ENCODE measurements around the gene MYF5.
A peak's percentile ranks its signal among the peaks of the same experiment; 100 is the strongest.

MYF5 gene

DNA sequence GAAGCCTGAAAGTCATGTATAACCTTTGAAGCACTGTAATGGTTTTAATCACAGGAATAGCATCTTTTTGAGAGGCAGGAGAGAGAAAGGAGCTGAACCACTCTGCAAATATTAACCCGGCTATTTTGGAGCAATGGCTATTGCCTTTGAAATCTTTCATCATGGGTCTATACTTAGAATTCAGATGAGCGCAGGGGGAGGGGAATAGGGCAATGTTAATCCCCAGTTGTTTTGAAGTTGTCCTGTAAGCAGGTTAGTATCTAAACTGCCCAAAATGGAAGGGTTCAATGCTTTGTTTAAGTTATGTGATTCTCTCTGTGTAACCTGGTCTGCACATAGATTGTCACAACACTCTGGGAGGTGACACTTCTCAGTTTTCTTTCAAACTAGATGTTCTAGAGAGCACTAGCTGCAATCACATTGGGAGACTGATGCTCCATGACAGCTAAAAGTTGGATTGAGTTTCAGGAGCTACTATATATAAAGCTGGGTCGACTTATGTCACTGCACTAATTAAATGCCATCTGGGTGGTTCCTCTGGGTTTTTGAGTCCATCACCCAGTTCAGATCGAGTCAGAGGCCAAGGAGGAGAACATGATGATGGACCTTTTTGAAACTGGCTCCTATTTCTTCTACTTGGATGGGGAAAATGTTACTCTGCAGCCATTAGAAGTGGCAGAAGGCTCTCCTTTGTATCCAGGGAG is 9.4 kb upstream of the MYF5 start, which contains the start of gene MYF6:
Gene MYF6, plus strand, starts transcription at position 509 of the 704 bp plus-strand sequence. Its CDS starts 86 bp downstream, at position 595.
- TF ChIP-seq, protein P1, sequence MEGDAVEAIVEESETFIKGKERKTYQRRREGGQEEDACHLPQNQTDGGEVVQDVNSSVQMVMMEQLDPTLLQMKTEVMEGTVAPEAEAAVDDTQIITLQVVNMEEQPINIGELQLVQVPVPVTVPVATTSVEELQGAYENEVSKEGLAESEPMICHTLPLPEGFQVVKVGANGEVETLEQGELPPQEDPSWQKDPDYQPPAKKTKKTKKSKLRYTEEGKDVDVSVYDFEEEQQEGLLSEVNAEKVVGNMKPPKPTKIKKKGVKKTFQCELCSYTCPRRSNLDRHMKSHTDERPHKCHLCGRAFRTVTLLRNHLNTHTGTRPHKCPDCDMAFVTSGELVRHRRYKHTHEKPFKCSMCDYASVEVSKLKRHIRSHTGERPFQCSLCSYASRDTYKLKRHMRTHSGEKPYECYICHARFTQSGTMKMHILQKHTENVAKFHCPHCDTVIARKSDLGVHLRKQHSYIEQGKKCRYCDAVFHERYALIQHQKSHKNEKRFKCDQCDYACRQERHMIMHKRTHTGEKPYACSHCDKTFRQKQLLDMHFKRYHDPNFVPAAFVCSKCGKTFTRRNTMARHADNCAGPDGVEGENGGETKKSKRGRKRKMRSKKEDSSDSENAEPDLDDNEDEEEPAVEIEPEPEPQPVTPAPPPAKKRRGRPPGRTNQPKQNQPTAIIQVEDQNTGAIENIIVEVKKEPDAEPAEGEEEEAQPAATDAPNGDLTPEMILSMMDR (conservative IDR thresholded peaks at IDR 0.05; ENCODE audit: control insufficient read depth, insufficient read depth, low read depth, low read length) = no peak
- no peak within 1 kb of the TSS for H3K4me3 ChIP-seq (ENCODE audit: control insufficient read depth, low read depth, low read length)
- DNase-seq (ENCODE audit: low read depth) = no peak

DNA sequence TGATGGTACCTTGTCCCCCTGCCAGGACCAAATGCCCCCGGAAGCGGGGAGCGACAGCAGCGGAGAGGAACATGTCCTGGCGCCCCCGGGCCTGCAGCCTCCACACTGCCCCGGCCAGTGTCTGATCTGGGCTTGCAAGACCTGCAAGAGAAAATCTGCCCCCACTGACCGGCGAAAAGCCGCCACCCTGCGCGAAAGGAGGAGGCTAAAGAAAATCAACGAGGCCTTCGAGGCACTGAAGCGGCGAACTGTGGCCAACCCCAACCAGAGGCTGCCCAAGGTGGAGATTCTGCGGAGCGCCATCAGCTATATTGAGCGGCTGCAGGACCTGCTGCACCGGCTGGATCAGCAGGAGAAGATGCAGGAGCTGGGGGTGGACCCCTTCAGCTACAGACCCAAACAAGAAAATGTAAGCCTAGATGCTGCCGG is 8.9 kb upstream of the MYF5 start:
- H3K4me3 ChIP-seq (ENCODE audit: control insufficient read depth, low read depth, low read length) = no peak overlapping the region
- TF ChIP-seq, protein P1 (conservative IDR thresholded peaks at IDR 0.05; ENCODE audit: control insufficient read depth, insufficient read depth, low read depth, low read length) = no peak

DNA sequence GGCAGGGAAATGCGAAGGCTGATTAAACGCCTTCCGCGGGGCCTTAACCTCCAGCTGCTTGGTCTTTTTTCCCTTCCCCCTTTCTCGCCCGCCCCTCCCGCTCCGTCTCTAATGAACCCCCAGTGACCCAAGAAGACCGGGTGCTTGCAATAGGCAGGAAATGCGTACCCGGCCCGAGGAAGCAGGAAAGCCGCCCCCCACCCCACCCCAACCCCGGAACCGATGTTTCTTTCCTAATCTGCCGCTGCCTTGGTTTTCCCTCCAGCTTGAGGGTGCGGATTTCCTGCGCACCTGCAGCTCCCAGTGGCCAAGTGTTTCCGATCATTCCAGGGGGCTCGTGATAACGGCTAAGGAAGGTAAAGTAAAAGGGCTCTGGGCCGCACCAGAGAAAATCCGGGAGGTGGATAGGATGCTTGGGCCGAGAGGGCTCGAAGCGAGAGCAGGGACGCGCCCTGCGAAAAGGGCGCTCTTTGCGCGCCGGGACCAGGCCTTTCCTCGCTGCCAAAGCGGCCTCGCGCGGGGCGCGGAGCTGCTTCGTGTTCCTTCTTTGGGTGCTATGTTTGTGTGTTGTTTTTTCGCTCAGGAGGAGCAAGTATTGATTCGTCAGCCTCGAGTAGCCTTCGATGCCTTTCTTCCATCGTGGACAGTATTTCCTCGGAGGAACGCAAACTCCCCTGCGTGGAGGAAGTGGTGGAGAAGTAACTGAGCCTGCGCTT is 8.3 kb upstream of the MYF5 start:
- DNase-seq (ENCODE audit: low read depth) = peak; percentile 6
- TF ChIP-seq, protein P1 (conservative IDR thresholded peaks at IDR 0.05; ENCODE audit: control insufficient read depth, insufficient read depth, low read depth, low read length) = no peak
- no peak overlapping the region for H3K4me3 ChIP-seq (ENCODE audit: control insufficient read depth, low read depth, low read length)

More for the DNA sequence above, 8.9 kb upstream of the MYF5 start:
- DNase-seq (ENCODE audit: low read depth) = no peak

DNA sequence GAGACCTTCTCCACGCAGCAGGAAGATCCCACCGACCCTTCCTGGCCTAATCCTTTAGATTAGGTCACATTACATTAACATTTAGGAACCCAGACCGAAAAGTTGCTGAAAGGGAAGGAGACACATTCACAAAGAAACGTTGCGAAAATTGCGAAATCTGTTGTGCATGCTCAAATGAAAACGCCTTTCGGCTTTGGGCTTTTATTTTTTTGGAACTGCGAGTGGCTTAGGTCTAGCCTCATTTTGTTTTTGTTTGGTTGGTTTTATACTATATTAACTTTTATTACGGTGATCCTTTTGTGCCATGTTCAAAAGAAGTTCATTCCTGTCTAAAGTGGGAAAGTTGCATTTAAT is 7.8 kb upstream of the MYF5 start:
- no peak overlapping the region for H3K4me3 ChIP-seq (ENCODE audit: control insufficient read depth, low read depth, low read length)
- TF ChIP-seq, protein P1 (conservative IDR thresholded peaks at IDR 0.05; ENCODE audit: control insufficient read depth, insufficient read depth, low read depth, low read length) = no peak
- peak; percentile 7 for DNase-seq (ENCODE audit: low read depth)

DNA sequence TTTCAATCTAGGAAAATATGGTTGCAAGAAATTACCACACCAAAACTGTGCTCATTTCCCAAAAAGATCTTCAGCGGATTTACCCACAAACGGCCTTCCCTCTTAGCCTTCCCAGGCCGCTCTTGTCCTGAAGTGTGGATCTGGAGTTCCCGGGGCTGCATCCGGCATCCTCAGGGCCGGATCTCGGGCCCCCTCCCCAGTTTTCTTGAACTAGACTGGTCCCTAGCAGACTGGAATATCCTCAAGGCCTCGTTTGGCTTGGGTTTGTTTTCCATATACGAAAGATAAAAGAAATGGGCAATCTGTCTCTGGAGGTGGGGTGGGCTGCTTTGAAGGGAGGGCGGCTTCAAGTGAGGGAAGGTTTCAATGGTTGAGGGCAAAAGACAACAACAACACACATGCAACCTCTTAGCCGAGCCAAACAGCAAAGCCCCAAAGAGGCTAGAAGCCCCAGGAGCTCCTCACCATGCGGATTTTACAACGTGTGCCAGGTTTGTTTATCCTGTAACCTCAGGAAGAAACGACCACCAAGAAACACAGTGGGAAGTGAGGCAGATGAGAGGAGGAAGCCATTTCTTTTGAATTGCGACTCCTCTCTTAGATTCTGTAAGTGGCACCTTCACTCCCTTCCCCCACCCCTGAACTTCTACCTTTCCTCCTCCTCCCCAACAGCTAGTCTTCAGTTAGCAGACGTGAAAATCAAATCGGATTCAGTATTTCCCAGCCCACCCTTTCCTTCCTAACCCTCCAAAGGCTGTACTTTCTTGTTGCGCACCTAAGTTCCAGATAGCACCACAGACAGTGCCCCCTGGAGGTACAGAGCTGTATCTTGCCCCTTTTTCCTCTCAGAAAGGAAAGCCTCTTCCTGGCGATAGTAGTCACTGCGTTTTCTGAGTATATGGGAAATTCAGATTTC is 6.6 kb upstream of the MYF5 start:
- DNase-seq (ENCODE audit: low read depth) = no peak
- TF ChIP-seq, protein P1 (conservative IDR thresholded peaks at IDR 0.05; ENCODE audit: control insufficient read depth, insufficient read depth, low read depth, low read length) = peak; percentile 36
- no peak overlapping the region for H3K4me3 ChIP-seq (ENCODE audit: control insufficient read depth, low read depth, low read length)

DNA sequence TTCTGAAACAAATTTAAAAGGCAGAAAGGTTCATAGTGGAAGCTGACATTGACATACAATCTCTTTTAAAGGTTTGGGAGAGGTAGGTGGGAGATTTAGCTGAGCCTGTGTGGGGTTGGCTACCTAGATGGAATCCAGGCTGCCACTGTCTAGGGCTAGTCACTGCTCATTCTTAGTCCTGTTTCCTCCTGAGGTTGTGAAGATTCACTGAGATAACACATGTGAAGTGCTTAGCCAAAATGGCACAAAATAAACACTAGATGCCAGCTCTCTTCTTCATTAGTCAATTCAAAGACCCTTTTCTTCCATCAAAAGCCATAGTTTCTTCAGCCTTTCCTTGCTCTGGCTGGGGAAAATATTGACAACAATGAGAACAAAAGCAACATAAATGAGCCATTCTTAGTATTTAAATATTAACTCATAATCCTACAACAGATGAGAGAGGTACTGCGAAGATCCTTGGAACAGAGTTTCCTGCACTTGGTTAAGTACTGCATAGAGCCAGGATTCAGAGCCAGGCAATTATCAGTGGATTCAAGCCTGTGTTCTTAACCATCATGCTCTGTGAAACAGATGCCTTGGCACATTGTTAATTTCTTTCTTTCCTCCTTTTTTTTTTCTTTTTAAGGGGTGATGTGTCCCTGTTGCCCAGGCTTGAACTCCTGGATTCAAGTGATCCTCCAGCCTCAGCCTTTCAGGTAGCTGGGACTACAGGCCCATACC is 5.8 kb upstream of the MYF5 start:
- DNase-seq (ENCODE audit: low read depth) = no peak
- H3K4me3 ChIP-seq (ENCODE audit: control insufficient read depth, low read depth, low read length) = no peak overlapping the region
- TF ChIP-seq, protein P1 (conservative IDR thresholded peaks at IDR 0.05; ENCODE audit: control insufficient read depth, insufficient read depth, low read depth, low read length) = no peak
